HUES6 (cell line): ENCODE results near the gene WWTR1.

Experiments
- H3K27ac ChIP-seq: 2 replicates; pipeline ENCODE4 v1.7.0; 2013; ENCODE audit warnings: low read depth, mild to moderate bottlenecking, low read length, inconsistent platforms
- H3K27me3 ChIP-seq: 2 replicates; pipeline ENCODE4 v1.6.1; 2013; ENCODE audit warnings: low read length; ENCODE audit not compliant: control insufficient read depth, insufficient read depth
- H3K36me3 ChIP-seq: 2 replicates; pipeline ENCODE4 v1.6.1; 2013; ENCODE audit warnings: low read length; ENCODE audit not compliant: control insufficient read depth, insufficient read depth
- H3K4me1 ChIP-seq: 2 replicates; pipeline ENCODE4 v1.6.1; 2013; ENCODE audit warnings: low read length; ENCODE audit not compliant: control insufficient read depth, insufficient read depth
- H3K4me3 ChIP-seq: 2 replicates; pipeline ENCODE4 v1.5.1; 2013; ENCODE audit warnings: low read depth, low read length
- H3K9ac ChIP-seq: one replicate; pipeline ENCODE4 v1.6.1; 2013; ENCODE audit warnings: mild to moderate bottlenecking, low read length
- H3K9me3 ChIP-seq: 2 replicates; pipeline ENCODE4 v1.6.1; 2013; ENCODE audit warnings: low read depth, low read length; ENCODE audit not compliant: control insufficient read depth, insufficient read depth

The WWTR1 gene

DNA sequence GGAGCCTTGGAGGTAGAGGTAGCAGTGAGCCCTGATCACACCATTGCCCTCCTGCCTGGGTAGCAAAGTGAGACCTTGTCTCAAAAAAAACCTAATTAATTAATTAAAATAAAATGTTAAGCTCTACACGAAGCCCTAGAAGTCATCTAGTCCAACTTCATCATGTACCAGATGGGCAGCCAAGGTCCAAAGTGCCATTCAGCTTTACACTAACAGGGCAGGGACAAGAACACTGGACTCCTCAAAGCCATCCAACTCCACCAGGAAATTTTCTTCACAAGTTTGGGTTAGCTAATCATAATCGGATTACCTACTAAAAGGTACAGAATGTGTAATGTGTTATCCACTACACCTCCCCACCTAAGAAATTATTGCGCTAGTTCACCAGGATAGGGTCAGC is 48.8 kb downstream of the WWTR1 start:
- Histone ChIP-seq H3K4me3 (no peak overlapping the region), H3K27ac (no peak overlapping the region), H3K36me3 (no peaks in the 10 kb centered on the region), H3K4me1 (peaks cover 28% of the 10 kb centered on the region), H3K9ac (no peak overlapping the region), H3K9me3 (no peaks in the 10 kb centered on the region), H3K27me3 (no peaks in the 10 kb centered on the region)

DNA sequence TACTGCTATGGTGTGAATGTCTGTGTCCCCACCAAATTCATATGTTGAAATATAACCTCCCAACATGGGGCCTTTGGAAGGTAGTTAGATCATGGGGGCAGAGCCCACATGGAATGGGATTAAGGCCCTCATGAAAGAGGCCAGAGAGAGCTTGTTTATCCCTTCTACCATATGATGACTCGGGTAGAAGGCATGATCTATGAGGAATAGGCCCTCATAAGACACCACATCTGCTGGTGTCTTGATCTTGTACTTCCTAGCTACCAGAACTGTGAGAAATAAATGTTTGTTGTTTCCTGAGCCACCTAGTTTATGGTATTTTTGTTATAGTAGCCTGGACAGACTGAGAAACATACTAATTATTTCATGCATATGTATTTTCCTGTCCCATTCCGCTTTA is 51.9 kb downstream of the WWTR1 start:
- Histone ChIP-seq H3K27ac (no peak overlapping the region), H3K27me3 (no peaks in the 10 kb centered on the region), H3K9me3 (no peaks in the 10 kb centered on the region), H3K36me3 (no peaks in the 10 kb centered on the region), H3K4me1 (peaks cover 43% of the 10 kb centered on the region), H3K4me3 (no peak overlapping the region), H3K9ac (no peak overlapping the region)

DNA sequence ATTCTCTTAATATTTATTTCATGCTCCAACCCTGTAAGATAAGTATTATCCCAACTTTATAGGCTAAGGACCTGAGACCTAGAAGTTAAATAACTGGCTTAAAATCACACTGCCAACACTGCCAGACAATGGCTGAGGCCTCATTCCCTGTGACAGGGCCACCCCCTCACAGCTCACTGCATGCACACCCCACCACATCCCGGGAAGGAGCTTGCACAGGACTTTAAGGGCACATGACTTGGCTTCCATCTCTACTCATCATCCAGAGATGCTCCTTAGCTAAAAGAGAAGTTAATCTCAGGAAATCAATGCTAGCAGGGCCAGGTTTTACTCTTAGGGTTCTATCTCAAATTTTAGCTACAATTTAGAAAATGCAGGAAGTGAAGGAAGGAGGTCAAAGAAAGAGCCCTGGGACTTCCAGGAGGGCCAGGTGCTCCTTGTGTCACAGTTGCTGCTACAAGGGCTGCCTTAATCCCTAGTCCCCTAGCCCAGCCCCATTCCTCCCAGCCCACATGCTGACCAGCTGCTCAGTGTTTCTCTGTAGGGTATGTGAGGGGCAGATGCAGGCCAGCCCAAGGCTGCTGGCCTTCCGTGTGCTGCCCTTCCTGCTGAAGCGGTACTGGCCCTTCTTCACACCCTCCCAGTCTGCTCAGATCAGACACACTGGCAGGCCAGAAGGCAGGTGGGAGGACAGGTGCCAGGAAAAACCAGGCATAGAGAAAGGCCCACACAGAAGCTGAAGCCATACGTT is 53.5 kb downstream of the WWTR1 start:
- no peaks in the 10 kb centered on the region for H3K36me3 ChIP-seq
- no peaks in the 10 kb centered on the region for H3K9me3 ChIP-seq
- no peaks in the 10 kb centered on the region for H3K27me3 ChIP-seq
- no peak overlapping the region for H3K4me3 ChIP-seq
- peaks cover 38% of the 10 kb centered on the region for H3K4me1 ChIP-seq
- no peak overlapping the region for H3K9ac ChIP-seq
- no peak overlapping the region for H3K27ac ChIP-seq

DNA sequence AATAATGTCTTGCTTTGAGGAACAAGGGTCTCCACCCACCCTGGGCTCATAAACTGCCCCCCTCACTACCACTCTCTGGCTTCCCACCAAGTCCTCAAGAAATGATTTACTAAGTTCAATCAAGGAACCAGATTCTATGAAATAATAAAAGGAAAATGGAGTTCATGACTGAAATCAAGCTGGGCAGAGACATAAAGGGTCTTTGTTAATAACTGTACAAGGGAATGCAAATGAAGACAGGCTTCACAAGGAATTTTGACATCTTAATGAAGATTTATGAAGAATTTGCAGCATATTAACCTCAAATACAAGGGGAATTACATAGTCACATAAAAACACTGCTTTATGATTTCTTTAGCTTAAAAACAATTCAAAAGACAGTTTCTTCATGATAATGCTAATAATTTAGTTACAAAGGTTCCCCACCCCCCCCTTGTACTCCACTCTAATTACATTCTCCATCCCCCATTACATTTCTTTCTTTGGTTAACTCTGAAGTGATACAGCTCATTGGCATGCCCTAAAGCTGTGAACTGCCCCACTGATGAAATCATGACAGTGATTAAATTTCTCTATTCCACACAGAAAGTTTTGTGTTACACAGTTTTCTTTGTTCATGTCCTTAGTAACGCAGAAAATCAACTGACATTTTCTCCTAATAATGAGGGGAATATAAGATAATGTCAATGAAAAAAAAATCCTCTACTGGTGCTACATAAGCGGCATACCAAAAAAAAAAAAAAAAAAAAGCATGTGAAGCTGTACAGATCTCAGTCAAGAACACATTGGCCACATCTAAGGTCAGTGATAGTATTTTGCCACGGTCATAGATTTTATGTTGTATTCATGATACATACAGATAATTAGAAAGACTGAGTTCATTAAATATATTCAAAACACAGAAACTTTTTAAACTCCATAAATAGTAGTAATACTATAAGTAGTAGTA is 54.4 kb downstream of the WWTR1 start:
- Histone ChIP-seq H3K9ac (no peak overlapping the region), H3K4me3 (no peak overlapping the region), H3K27me3 (no peaks in the 10 kb centered on the region), H3K4me1 (peaks cover 38% of the 10 kb centered on the region), H3K27ac (no peak overlapping the region), H3K9me3 (no peaks in the 10 kb centered on the region), H3K36me3 (no peaks in the 10 kb centered on the region)

DNA sequence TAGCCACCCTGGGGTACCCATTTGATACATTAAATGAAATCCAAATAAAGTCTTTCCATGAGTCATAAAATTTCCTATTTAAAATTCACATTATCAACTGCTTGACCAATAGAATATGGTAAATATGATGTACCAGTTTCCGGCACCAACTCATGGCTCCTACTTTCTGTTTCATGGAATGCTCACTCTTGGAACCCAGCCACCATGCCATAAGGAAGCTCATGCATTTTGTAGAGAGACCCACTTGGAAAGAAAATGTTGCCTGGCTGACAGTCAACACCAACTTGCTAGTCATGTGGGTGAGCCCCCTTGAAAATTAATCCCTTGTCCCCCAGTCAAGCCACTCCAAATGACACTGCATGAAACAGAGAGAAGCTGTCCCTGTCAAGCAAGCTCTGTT is 57.2 kb downstream of the WWTR1 start:
- H3K4me1 ChIP-seq: peaks cover 32% of the 10 kb centered on the region
- no peaks in the 10 kb centered on the region for H3K36me3 ChIP-seq
- H3K27ac ChIP-seq: no peak overlapping the region
- H3K4me3 ChIP-seq: no peak overlapping the region
- H3K9me3 ChIP-seq: no peaks in the 10 kb centered on the region
- no peaks in the 10 kb centered on the region for H3K27me3 ChIP-seq
- no peak overlapping the region for H3K9ac ChIP-seq

DNA sequence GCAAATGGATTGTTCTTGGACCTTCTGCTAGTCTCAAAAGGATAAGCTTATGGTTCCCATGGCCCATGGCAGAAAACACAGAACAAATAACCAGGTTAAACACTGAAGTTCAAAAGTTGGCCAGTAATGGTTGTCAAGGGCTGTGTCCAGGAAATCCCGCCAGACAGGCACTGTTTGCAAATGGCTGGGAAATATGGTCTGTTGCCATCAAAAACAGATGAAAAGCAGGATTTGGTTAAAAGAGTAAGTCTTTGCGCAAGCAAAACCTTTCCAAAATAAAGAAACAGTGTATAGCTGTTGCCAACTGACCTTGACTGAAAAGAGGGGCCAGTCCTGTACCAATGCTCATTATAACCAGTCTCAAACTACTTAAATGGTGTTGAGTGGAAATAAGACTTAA is 58.6 kb downstream of the WWTR1 start:
- no peaks in the 10 kb centered on the region for H3K36me3 ChIP-seq
- H3K4me1 ChIP-seq: peaks cover 22% of the 10 kb centered on the region
- no peak overlapping the region for H3K27ac ChIP-seq

DNA sequence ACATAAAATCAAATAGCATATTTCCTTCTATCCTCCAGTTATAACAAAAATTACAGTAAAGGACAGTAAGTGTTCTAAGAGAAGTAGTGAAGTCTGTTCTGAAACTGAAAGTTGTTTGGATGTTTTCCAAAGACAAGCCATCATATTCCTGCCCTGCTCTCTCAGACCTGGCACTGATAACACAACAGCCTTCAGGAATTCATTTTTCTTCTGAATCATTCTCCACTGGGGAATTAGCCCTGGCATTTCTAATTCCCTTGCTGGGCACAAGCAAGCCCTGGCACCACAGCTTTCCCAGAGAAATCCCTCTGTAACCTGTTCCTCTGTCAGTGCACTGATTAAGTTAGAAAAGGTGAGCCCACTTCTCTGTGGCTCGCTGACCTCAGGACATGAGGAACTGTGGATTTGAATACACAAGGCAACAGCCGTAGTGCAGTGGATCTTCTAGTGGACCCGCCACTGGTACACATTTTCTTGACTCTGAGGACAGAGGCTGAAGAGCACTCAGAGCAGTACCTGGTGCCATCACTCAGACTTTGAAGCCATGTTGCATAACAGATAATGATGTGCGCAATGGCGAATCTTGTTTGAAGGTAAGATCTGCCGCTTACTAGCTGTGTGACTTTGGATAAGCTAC is 61.6 kb downstream of the WWTR1 start:
- H3K27ac ChIP-seq: no peak overlapping the region
- no peak overlapping the region for H3K9ac ChIP-seq
- H3K9me3 ChIP-seq: no peaks in the 10 kb centered on the region
- peaks cover 21% of the 10 kb centered on the region for H3K4me1 ChIP-seq
- H3K27me3 ChIP-seq: no peaks in the 10 kb centered on the region
- H3K4me3 ChIP-seq: no peak overlapping the region
- no peaks in the 10 kb centered on the region for H3K36me3 ChIP-seq

More for the DNA sequence above, 58.6 kb downstream of the WWTR1 start:
- Histone ChIP-seq H3K27me3 (no peaks in the 10 kb centered on the region), H3K9ac (no peak overlapping the region), H3K9me3 (no peaks in the 10 kb centered on the region), H3K4me3 (no peak overlapping the region)

DNA sequence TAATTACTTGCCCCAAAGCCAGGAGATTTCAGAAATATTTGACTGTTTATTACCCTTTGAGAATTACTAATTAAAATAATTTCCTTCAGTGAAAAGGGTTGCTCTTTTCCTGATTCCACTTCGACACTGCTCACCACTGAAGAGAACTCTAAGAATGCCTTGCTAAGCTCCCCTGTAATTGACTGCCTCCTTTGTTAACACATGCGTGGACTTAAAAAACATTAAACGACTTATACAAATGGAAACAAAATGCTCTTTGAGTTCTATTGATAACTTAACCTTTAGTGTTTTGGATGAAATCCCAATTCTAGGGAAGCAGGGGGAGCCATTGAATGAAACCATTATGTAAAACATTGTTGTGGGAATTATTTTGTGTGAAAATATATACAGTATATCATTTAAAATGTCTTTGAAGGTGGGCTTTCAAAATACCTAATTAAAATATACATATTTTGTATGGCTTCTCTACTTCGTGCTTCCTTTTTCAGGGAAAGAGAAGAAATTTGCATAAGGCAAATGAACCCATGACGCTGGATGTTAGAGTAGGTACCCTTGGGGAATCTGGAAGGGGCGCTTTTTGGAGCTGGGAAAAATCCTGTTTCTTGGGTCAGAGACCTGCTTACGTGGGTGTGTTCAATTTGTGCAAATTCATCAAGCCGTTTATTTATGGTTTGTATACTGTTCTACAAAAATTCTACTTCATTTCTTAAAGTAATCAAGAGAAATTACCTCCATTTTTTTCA is 64.2 kb downstream of the WWTR1 start:
- H3K9ac ChIP-seq: no peak overlapping the region
- H3K27ac ChIP-seq: no peak overlapping the region
- H3K4me1 ChIP-seq: peaks cover 25% of the 10 kb centered on the region
- H3K36me3 ChIP-seq: no peaks in the 10 kb centered on the region
- no peaks in the 10 kb centered on the region for H3K27me3 ChIP-seq
- no peaks in the 10 kb centered on the region for H3K9me3 ChIP-seq
- H3K4me3 ChIP-seq: no peak overlapping the region

DNA sequence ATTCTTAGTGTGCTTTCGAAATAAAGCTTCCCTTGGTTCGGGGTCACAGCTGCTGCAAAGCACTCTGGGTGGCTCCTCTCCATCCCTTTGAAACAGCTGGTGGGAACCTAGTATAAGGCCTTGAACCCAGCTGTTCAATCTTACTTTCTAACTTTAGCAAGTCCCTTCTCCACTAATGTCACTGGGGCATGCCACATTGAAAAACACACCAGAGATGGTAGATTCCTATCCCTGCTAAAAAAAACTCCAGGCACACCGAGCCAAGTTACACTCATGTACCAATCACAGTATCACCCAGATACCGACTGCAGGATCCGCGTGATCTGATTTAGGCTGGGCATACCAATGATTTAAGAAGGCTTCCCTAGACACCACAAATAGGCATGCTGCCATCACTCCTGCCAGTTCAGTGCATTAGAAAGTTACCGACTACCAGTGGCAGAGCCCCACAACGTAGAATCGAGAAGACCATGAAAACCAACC is 65.0 kb downstream of the WWTR1 start:
- H3K27me3 ChIP-seq: no peaks in the 10 kb centered on the region
- H3K4me1 ChIP-seq: peaks cover 25% of the 10 kb centered on the region
- H3K36me3 ChIP-seq: no peaks in the 10 kb centered on the region
- H3K4me3 ChIP-seq: no peak overlapping the region
- H3K9ac ChIP-seq: no peak overlapping the region
- no peaks in the 10 kb centered on the region for H3K9me3 ChIP-seq
- H3K27ac ChIP-seq: no peak overlapping the region

DNA sequence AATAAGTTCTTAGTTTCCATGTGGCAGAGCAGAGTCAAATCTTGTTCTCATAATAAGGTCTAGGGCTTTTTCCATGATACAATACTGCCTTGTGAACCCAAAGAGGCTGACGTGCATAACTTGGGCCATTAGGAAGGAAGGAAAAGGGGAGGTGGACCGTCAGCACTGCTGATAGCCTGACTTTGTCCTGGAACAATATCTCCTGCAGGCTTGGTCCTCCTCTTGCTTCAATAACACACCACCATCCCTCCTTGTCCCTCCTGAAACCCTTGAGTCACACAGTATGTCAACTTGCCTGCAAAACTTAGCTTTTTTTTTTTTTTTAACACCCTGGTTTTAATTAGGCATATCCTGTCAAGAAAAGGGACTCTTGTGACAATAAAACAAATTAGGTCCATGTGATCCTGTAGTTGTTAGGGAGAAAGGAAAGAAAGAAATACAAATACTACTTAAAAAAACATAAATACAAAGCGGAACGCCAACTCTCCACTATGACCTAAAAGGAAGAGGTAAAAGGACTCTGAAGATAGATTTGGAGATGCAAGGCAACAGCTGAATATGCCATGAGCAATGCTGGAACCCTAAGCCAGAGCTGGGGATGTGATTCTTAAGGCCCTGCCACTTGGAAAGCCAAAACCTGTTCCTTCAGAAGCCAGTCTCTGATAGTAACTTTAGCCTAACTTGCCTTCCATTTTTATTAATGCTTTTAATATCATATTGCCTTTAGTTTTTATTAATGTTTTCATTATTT is 67.0 kb downstream of the WWTR1 start:
- Histone ChIP-seq H3K4me3 (no peak overlapping the region), H3K36me3 (no peaks in the 10 kb centered on the region), H3K9ac (no peak overlapping the region), H3K27me3 (no peaks in the 10 kb centered on the region), H3K4me1 (peaks cover 32% of the 10 kb centered on the region), H3K27ac (no peak overlapping the region), H3K9me3 (no peaks in the 10 kb centered on the region)
